ENCODE data around the gene PDZD2.

DNA sequence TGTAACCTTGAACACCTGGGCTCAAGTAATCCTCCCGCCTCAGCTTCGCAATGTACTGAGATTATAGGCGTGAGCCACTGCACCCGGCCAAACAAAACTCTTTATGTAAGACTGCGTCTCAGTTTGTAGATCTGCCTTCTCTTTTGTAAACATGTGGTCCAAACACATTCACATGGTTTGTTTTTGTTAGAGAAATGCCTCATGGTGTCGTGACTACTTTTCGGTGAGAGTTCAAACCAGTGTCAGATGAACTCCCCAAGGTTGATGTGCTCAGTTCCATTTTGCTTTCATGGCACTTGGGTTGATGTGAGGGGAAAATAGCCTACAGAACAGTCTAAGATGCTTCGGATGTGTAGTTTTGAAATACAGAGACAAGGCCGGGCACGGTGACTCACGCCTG, 303.6 kb downstream of the PDZD2 start:
- TF ChIP-seq CTCF (IDR thresholded peaks at IDR 0.05) (no peak), POLR2A (IDR thresholded peaks at IDR 0.05) (no peak)
